IMR-90 (cell line): Measurements from ENCODE around the gene FBXL14. TPM values are rescaled to one million over a fixed set of nuclear protein-coding genes. Genes with fewer than 3 reads are reported as not detected.

ENCODE experiments used
- ATAC-seq: fragments of 200-7000 bp; cut with Tn5 transposase; 2 replicates; pipeline ENCODE4 v1.9.1; 2020; ENCODE audit warnings: low read depth, mild to moderate bottlenecking, moderate library complexity
- BruUV-seq: library from RNA; stranded (reverse); fragments of 400-500 nt; replicated peaks from 2 replicates; lab custom pipeline; 2021; lab: Mats Ljungman, UMichigan
- CTCF ChIA-PET: fragments of 300-600 bp; formaldehyde crosslinking; extraction: SDS; loops from one replicate; lab custom pipeline; 2021; ENCODE audit warnings: antibody characterized with exemption; lab: Yijun Ruan, JAX
- POLR2A ChIA-PET: fragments of 300-600 bp; sonication (Branson Sonifier 250); formaldehyde crosslinking; loops from one replicate; lab custom pipeline; 2022; ENCODE audit warnings: antibody characterized with exemption; ENCODE audit not compliant: unreplicated experiment; lab: Charles Lee
- DNase-seq: peaks from one replicate; pipeline ENCODE4 v3.0.0; 2013
- H2AFZ ChIP-seq: replicated peaks from 2 replicates; pipeline ENCODE3; 2013; ENCODE audit warnings: low read length, mild to moderate bottlenecking; ENCODE audit not compliant: poor library complexity
- H2AK5ac ChIP-seq: 2 replicates; pipeline ENCODE4 v1.6.1; 2013; ENCODE audit warnings: low read depth, low read length, inconsistent platforms
- H2AK9ac ChIP-seq: replicated peaks from 2 replicates; pipeline ENCODE3; 2013; ENCODE audit warnings: mild to moderate bottlenecking, low read depth, low read length, moderate library complexity; ENCODE audit not compliant: poor library complexity
- H2BK120ac ChIP-seq: 2 replicates; pipeline ENCODE4 v1.6.1; 2013; ENCODE audit warnings: low read depth, low read length, inconsistent platforms
- H2BK15ac ChIP-seq: 3 replicates; pipeline ENCODE4 v1.6.1; 2013; ENCODE audit warnings: low read depth, low read length, inconsistent platforms
- H2BK20ac ChIP-seq: 2 replicates; pipeline ENCODE4 v1.6.1; 2013; ENCODE audit warnings: low read depth, mild to moderate bottlenecking, inconsistent platforms, low read length, moderate library complexity
- H2BK5ac ChIP-seq: 2 replicates; pipeline ENCODE4 v1.6.1; 2013; ENCODE audit warnings: mild to moderate bottlenecking, low read depth, low read length, inconsistent platforms; ENCODE audit not compliant: poor library complexity, severe bottlenecking
- H3K14ac ChIP-seq: replicated peaks from 2 replicates; pipeline ENCODE4 v1.6.1; 2013; ENCODE audit warnings: low read depth, low read length, inconsistent platforms
- H3K18ac ChIP-seq: 2 replicates; pipeline ENCODE4 v1.6.1; 2013; ENCODE audit warnings: low read depth, low read length, control low read depth
- H3K23ac ChIP-seq: 2 replicates; pipeline ENCODE4 v1.6.1; 2013; ENCODE audit warnings: low read depth, low read length, inconsistent platforms
- H3K27ac ChIP-seq: 2 replicates; pipeline ENCODE4 v1.5.1; 2013; ENCODE audit warnings: mild to moderate bottlenecking, control low read depth, low read length; ENCODE audit not compliant: insufficient read depth
- H3K27me3 ChIP-seq: 2 replicates; pipeline ENCODE4 v1.6.1; 2013; ENCODE audit warnings: low read length; ENCODE audit not compliant: control insufficient read depth, insufficient read depth
- H3K36me3 ChIP-seq: 2 replicates; pipeline ENCODE4 v1.6.1; 2013; ENCODE audit warnings: low read length, mixed read lengths; ENCODE audit not compliant: control insufficient read depth, insufficient read depth
- H3K4ac ChIP-seq: 2 replicates; pipeline ENCODE4 v1.6.1; 2013; ENCODE audit warnings: low read depth, low read length, inconsistent platforms
- H3K4me1 ChIP-seq: 2 replicates; pipeline ENCODE4 v1.6.1; 2013; ENCODE audit warnings: low read length, mixed read lengths; ENCODE audit not compliant: control insufficient read depth, insufficient read depth
- H3K4me2 ChIP-seq: 2 replicates; pipeline ENCODE4 v1.6.1; 2013; ENCODE audit warnings: low read depth, mild to moderate bottlenecking, control low read depth, low read length, moderate library complexity
- H3K4me3 ChIP-seq: 2 replicates; pipeline ENCODE4 v1.5.1; 2013; ENCODE audit warnings: low read depth, mild to moderate bottlenecking, control low read depth, low read length, moderate library complexity; ENCODE audit not compliant: insufficient read depth
- H3K56ac ChIP-seq: 2 replicates; pipeline ENCODE4 v1.6.1; 2013; ENCODE audit warnings: low read length, inconsistent platforms; ENCODE audit not compliant: insufficient read depth; ENCODE audit errors: extremely low read depth
- H3K79me1 ChIP-seq, 2 experiments: 2 replicates each; pipeline ENCODE4 v1.6.1; 2013; ENCODE audit warnings: low read length in 2 of 2, inconsistent platforms in 1 of 2, low read depth in 1 of 2
- H3K9ac ChIP-seq: 2 replicates; pipeline ENCODE4 v1.6.1; 2013; ENCODE audit warnings: low read depth, low read length, control low read depth
- H3K9me1 ChIP-seq: 2 replicates; pipeline ENCODE4 v1.6.1; 2013; ENCODE audit warnings: low read length, inconsistent platforms; ENCODE audit not compliant: insufficient read depth
- H3K9me3 ChIP-seq: 2 replicates; pipeline ENCODE4 v1.6.1; 2013; ENCODE audit warnings: low read length; ENCODE audit not compliant: control insufficient read depth, insufficient read depth
- H4K20me1 ChIP-seq: 2 replicates; pipeline ENCODE4 v1.6.1; 2013; ENCODE audit warnings: low read length, inconsistent platforms; ENCODE audit not compliant: insufficient read depth
- H4K5ac ChIP-seq: 2 replicates; pipeline ENCODE4 v1.6.1; 2013; ENCODE audit warnings: mild to moderate bottlenecking, low read depth, low read length, control low read depth
- H4K8ac ChIP-seq, 2 experiments: 2 replicates each; pipeline ENCODE4 v1.6.1; 2013; ENCODE audit warnings: low read depth in 2 of 2, low read length in 2 of 2, control low read depth in 1 of 2, inconsistent platforms in 1 of 2
- H4K91ac ChIP-seq: 2 replicates; pipeline ENCODE4 v1.6.1; 2013; ENCODE audit warnings: low read depth, low read length, inconsistent platforms; ENCODE audit not compliant: insufficient read depth
- CEBPB ChIP-seq: IDR thresholded peaks from 2 replicates; pipeline ENCODE4 v1.6.1; 2012; ENCODE audit warnings: low read depth, low read length, improper control_type of control experiment
- CHD1 ChIP-seq: IDR thresholded peaks from 2 replicates; pipeline ENCODE4 v1.6.1; 2012; ENCODE audit warnings: low read depth, low read length, improper control_type of control experiment
- FOS ChIP-seq: fragments of 150-350 bp; IDR thresholded peaks from 2 replicates; pipeline ENCODE4 v1.6.1; 2016; ENCODE audit warnings: low read depth, low read length
- MAFK ChIP-seq: IDR thresholded peaks from 2 replicates; pipeline ENCODE4 v1.6.1; 2012; ENCODE audit warnings: low read depth, low read length, improper control_type of control experiment
- MXI1 ChIP-seq: IDR thresholded peaks from 2 replicates; pipeline ENCODE4 v1.6.1; 2012; ENCODE audit warnings: low read depth, mild to moderate bottlenecking, low read length, moderate library complexity, borderline replicate concordance
- POLR2A ChIP-seq: IDR thresholded peaks from 2 replicates; pipeline ENCODE4 v1.6.1; 2012; ENCODE audit warnings: mild to moderate bottlenecking, low read depth, low read length
- RAD21 ChIP-seq: IDR thresholded peaks from 2 replicates; pipeline ENCODE4 v1.6.1; 2012; ENCODE audit warnings: low read length, improper control_type of control experiment
- SMC3 ChIP-seq: fragments of 150-350 bp; IDR thresholded peaks from 2 replicates; pipeline ENCODE4 v1.6.1; 2016; ENCODE audit warnings: low read depth, mild to moderate bottlenecking, antibody characterized with exemption, low read length, moderate library complexity
- WGBS, 2 experiments: methylation state at CpG; one replicate each; pipeline versions ENCODE4 v1.1.5 to v1.1.7; 2013; ENCODE audit warnings: missing lambda C conversion rate in 2 of 2; ENCODE audit not compliant: insufficient read length in 1 of 2; ENCODE audit errors: extremely low coverage in 2 of 2; 5-methylcytosine and 5-hydroxymethylcytosine counted together
- dilution Hi-C: fragments of 300-500 bp; cut with HindIII; formaldehyde crosslinking; loops from one replicate; pipeline ENCODE4 v1.14.3; 2018; ENCODE audit warnings: low sequenced_read_pairs; ENCODE audit not compliant: unreplicated experiment
- in situ Hi-C: fragments of 300-500 bp; cut with MboI; formaldehyde crosslinking; loops from 3 replicates; pipeline ENCODE4 v1.14.3; 2019; ENCODE audit warnings: low sequenced_read_pairs, inconsistent platforms, mixed read lengths
- intact Hi-C: fragments of 100-400 bp; cut with micrococcal nuclease; formaldehyde crosslinking; loops from 2 replicates; pipeline ENCODE4 v1.10.0; 2022
- polyA plus RNA-seq, 3 experiments: library from polyadenylated mRNA; depleted of rRNA; stranded (reverse); fragments of >200 nt; gene quantifications; 2 replicates each; pipeline ENCODE4 v1.2.3, GENCODE V29; 2012; ENCODE audit warnings: low replicate concordance in 1 of 3
- total RNA-seq: library from RNA; depleted of rRNA; stranded (reverse); fragments of >200 nt; gene quantifications from 2 replicates; pipeline ENCODE4 v1.2.3, GENCODE V29; 2012
- TF ChIP-seq, protein P1 (sequence below): fragments of 150-350 bp; IDR thresholded peaks from 2 replicates; pipeline ENCODE4 v1.6.1; 2016; ENCODE audit warnings: low read depth, mild to moderate bottlenecking, low read length, moderate library complexity, borderline replicate concordance
- TF ChIP-seq, protein P2 (sequence below): conservative IDR thresholded peaks from 2 replicates; pipeline ENCODE4 v1.5.1; 2012; ENCODE audit warnings: mild to moderate bottlenecking, low read depth, low read length, improper control_type of control experiment

Gene FBXL14
- total and polyA plus RNA-seq, 2 of the 4 experiments (the other 2 are of a cell fraction), result 4.7 to 7.3 TPM

DNA sequence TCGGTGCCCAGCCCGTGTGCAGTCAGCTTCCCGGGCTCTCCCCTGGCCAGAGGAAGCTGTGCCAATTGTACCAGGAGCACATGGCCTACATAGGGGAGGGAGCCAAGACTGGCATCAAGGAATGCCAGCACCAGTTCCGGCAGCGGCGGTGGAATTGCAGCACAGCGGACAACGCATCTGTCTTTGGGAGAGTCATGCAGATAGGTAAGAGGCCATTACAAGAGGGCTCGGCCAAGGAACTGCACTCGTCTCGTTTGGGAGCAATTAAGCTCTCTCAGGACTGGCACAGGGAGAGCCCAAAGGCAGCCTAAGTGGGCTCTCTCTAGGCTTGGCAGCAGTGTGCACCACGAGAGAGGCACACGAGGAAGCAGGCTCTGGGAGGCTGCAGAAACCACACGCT is 38.3 kb upstream of the FBXL14 start:
- WGBS, 2 experiments, result 94% methylated on average over 12 of the region's 14 CpGs; no CpG with 5 or more reads in 1 of the 2 experiments
- Histone ChIP-seq H2AK9ac (no peak overlapping the region), H3K4me3 (no peak overlapping the region), H4K8ac (no peak overlapping the region), H3K27ac (no peak overlapping the region), H3K9me1 (no peaks in the 10 kb centered on the region), H2AK5ac (no peak overlapping the region), H2BK5ac (no peak overlapping the region), H3K4me1 (peaks cover 19% of the 10 kb centered on the region), H3K79me1 (peaks cover 11 to 64% of the 10 kb centered on the region in 2 experiments), H3K56ac (no peak overlapping the region), H4K91ac (no peak overlapping the region), H3K4me2 (no peak overlapping the region), H2BK20ac (no peak overlapping the region), H3K9ac (no peak overlapping the region), H3K14ac (no peak overlapping the region), H3K9me3 (no peaks in the 10 kb centered on the region), H3K27me3 (no peaks in the 10 kb centered on the region), H3K23ac (no peak overlapping the region), H4K20me1 (peaks cover 16% of the 10 kb centered on the region), H3K4ac (no peak overlapping the region), H2AFZ (no peak overlapping the region), H3K18ac (no peak overlapping the region), H2BK15ac (no peak overlapping the region), H3K36me3 (peaks cover 6% of the 10 kb centered on the region; the same call in 1 of the 2 replicates), H2BK120ac (no peak overlapping the region), H4K5ac (no peak overlapping the region)
- no peak for TF ChIP-seq FOS
- TF ChIP-seq, protein P1, sequence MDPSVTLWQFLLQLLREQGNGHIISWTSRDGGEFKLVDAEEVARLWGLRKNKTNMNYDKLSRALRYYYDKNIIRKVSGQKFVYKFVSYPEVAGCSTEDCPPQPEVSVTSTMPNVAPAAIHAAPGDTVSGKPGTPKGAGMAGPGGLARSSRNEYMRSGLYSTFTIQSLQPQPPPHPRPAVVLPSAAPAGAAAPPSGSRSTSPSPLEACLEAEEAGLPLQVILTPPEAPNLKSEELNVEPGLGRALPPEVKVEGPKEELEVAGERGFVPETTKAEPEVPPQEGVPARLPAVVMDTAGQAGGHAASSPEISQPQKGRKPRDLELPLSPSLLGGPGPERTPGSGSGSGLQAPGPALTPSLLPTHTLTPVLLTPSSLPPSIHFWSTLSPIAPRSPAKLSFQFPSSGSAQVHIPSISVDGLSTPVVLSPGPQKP, result no peak
- no peak for TF ChIP-seq MAFK
- TF ChIP-seq CEBPB, result no peak
- TF ChIP-seq, protein P2, sequence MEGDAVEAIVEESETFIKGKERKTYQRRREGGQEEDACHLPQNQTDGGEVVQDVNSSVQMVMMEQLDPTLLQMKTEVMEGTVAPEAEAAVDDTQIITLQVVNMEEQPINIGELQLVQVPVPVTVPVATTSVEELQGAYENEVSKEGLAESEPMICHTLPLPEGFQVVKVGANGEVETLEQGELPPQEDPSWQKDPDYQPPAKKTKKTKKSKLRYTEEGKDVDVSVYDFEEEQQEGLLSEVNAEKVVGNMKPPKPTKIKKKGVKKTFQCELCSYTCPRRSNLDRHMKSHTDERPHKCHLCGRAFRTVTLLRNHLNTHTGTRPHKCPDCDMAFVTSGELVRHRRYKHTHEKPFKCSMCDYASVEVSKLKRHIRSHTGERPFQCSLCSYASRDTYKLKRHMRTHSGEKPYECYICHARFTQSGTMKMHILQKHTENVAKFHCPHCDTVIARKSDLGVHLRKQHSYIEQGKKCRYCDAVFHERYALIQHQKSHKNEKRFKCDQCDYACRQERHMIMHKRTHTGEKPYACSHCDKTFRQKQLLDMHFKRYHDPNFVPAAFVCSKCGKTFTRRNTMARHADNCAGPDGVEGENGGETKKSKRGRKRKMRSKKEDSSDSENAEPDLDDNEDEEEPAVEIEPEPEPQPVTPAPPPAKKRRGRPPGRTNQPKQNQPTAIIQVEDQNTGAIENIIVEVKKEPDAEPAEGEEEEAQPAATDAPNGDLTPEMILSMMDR, result no peak
- TF ChIP-seq RAD21, result no peak
- no peak for TF ChIP-seq SMC3
- no peak for TF ChIP-seq MXI1
- TF ChIP-seq CHD1, result no peak
- no peak for TF ChIP-seq POLR2A
- no peak for ATAC-seq
- intact Hi-C loops (loop anchor here (5.0 kb wide), 1 partner anchor 160 kb away; no protein-coding TSS in a partner anchor), dilution Hi-C loops (no loop called here), in situ Hi-C loops (no loop called here)
- POLR2A ChIA-PET, result no interaction called here
- DNase-seq, result no peak
- no TSS peak for BruUV-seq
- CTCF ChIA-PET, result no interaction called here
